Mammary epithelial cell (primary cell): Measurements from ENCODE around the gene MEGF11.

ENCODE experiments used
- CTCF ChIP-seq, 2 donors: IDR thresholded peaks in 1 of 2; conservative IDR thresholded peaks in 1 of 2; 2 replicates each; pipeline ENCODE4 v1.5.1; 2011 to 2012; ENCODE audit warnings: inconsistent platforms in 2 of 2, low read length in 2 of 2, mild to moderate bottlenecking in 2 of 2, control low read depth in 1 of 2, low read depth in 1 of 2; ENCODE audit not compliant: insufficient read depth in 1 of 2; ENCODE audit errors: extremely low read depth in 1 of 2
- EZH2 ChIP-seq: IDR thresholded peaks from 2 replicates; pipeline ENCODE4 v1.6.1; 2012; ENCODE audit warnings: low read length, inconsistent platforms, borderline replicate concordance

- no peak for TF ChIP-seq CTCF (conservative IDR thresholded peaks at IDR 0.05 in 1 of 2, IDR thresholded peaks at IDR 0.05 in 1 of 2; ENCODE audit: extremely low read depth in 1 of 2, insufficient read depth in 1 of 2, low read depth in 1 of 2, low read length in 2 of 2)
- TF ChIP-seq EZH2 = no peak
Observed at GRCh38 chr15:66132251-66132816, 121.2 kb downstream of the MEGF11 start.
